ENCODE measurements around the gene NNT. TPM values are rescaled to one million over a fixed set of nuclear protein-coding genes. Genes with fewer than 3 reads are reported as not detected.
"Not testable (repeated sequence)": the region's sequence is repeated elsewhere in the genome, so short reads cannot be mapped to it uniquely, and the experiment has no call there.

NNT gene
- total and polyA plus RNA-seq, 3 donors from 2014 or later, result 25.4 to 55.0 (median 32.1) TPM

DNA sequence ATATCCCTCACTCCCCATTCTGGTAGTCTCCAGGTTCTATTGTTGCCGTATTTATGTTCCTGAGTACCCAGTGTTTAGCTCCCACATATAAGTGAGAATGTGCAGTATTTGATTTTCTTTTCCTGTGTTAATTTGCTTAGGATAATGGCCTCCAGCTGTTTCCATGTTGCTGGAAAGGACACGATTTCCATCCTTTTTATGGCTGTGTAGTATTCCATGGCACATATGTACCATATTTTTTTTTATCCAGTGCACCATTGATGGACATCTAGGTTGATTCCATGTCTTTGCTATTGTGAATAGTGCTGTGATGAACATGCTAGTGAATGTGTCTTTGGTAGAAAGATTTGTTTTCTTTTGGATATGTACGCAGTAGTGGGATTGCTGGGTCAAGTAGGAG is 98.2 kb downstream of the NNT start:
- TF ChIP-seq, protein P1, sequence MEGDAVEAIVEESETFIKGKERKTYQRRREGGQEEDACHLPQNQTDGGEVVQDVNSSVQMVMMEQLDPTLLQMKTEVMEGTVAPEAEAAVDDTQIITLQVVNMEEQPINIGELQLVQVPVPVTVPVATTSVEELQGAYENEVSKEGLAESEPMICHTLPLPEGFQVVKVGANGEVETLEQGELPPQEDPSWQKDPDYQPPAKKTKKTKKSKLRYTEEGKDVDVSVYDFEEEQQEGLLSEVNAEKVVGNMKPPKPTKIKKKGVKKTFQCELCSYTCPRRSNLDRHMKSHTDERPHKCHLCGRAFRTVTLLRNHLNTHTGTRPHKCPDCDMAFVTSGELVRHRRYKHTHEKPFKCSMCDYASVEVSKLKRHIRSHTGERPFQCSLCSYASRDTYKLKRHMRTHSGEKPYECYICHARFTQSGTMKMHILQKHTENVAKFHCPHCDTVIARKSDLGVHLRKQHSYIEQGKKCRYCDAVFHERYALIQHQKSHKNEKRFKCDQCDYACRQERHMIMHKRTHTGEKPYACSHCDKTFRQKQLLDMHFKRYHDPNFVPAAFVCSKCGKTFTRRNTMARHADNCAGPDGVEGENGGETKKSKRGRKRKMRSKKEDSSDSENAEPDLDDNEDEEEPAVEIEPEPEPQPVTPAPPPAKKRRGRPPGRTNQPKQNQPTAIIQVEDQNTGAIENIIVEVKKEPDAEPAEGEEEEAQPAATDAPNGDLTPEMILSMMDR (IDR thresholded peaks at IDR 0.05), result no peak
- TF ChIP-seq POLR2A (IDR thresholded peaks at IDR 0.05), result no peak
- H3K36me3 ChIP-seq (ENCODE audit: low read depth, missing control alignments), result no peaks in the 10 kb centered on the region
- no peak overlapping the region for H3K4me3 ChIP-seq
- intact Hi-C loops (cut with DNase I; ENCODE audit: low total_unique reads), result no loop called here
- H3K4me1 ChIP-seq, result no peaks in the 10 kb centered on the region
- DNase-seq, result no peak
- H3K27me3 ChIP-seq, result no peaks in the 10 kb centered on the region
- no peaks in the 10 kb centered on the region for H3K9me3 ChIP-seq
- 90 to 98% methylated on average over 3 of the region's 3 CpGs for whole genome bisulfite sequencing, 2 donors
- no peak overlapping the region for H3K27ac ChIP-seq

DNA sequence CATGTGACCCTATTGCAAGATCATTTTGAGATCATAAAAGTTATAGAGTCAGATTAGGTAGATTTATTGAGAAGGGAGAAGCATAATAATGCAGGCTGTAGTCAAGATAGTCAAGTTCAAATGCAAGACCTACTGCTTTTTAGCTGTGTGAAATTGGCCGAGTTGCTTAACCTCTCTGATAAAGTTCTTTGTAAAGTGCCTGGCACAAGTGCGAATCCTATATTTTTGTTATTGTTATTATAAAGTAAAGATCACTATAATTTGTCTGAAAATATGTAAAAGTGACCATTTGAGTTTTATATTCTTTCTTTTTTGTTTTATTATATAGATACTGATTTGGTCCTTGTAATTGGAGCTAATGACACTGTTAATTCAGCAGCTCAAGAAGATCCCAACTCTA is 99.3 kb downstream of the NNT start:
- Histone ChIP-seq H3K27me3 (no peaks in the 10 kb centered on the region), H3K27ac (peak overlapping the region in 1 of 2 donors; percentile 8), H3K9me3 (no peaks in the 10 kb centered on the region), H3K4me3 (no peak overlapping the region), H3K4me1 (no peaks in the 10 kb centered on the region), H3K36me3 (ENCODE audit: low read depth, missing control alignments) (no peaks in the 10 kb centered on the region)
- TF ChIP-seq, protein P1 (IDR thresholded peaks at IDR 0.05), result no peak
- TF ChIP-seq POLR2A (IDR thresholded peaks at IDR 0.05), result no peak
- intact Hi-C loops (cut with DNase I; ENCODE audit: low total_unique reads), result no loop called here
- DNase-seq, result no peak
- 94 to 100% methylated on average over 2 of the region's 2 CpGs for WGBS, 2 donors

DNA sequence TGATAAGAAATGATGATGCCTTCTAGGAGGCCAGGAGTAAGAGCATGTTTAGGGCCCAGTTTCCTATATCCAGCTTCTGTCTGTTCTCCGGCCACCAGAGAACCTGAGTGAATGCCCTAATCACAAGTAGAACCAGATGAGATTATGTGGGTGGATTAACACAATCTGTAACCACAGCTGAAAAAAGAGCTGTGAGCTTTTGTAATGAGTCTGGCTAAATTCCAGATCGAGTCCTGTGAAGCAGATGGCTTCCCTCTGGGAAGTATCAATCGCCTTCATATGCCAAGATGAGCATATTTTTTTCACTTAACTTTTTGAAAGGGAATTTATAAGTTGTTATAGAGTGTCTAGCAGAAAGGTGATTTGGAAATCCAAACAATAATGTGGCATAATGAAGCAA is 99.8 kb downstream of the NNT start:
- no peak overlapping the region for H3K4me3 ChIP-seq
- no peaks in the 10 kb centered on the region for H3K27me3 ChIP-seq
- H3K27ac ChIP-seq, result peak overlapping the region in 1 of 2 donors; percentile 8
- H3K36me3 ChIP-seq (ENCODE audit: low read depth, missing control alignments), result no peaks in the 10 kb centered on the region
- WGBS, 2 donors, result 52 to 59% methylated on average over 3 of the region's 3 CpGs
- no peaks in the 10 kb centered on the region for H3K9me3 ChIP-seq
- DNase-seq, result no peak
- no peaks in the 10 kb centered on the region for H3K4me1 ChIP-seq
- intact Hi-C loops (cut with DNase I; ENCODE audit: low total_unique reads), result no loop called here
- no peak for TF ChIP-seq POLR2A (IDR thresholded peaks at IDR 0.05)
- TF ChIP-seq, protein P1 (IDR thresholded peaks at IDR 0.05), result no peak

DNA sequence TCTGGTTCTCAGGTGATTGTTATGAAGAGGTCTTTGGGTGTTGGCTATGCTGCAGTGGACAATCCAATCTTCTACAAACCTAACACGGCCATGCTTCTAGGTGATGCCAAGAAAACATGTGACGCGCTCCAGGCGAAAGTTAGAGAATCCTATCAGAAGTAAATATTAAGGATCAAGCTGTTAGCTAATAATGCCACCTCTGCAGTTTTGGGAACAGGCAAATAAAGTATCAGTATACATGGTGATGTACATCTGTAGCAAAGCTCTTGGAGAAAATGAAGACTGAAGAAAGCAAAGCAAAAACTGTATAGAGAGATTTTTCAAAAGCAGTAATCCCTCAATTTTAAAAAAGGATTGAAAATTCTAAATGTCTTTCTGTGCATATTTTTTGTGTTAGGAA is 101.3 kb downstream of the NNT start:
- no peaks in the 10 kb centered on the region for H3K36me3 ChIP-seq (ENCODE audit: low read depth, missing control alignments)
- no peak overlapping the region for H3K27ac ChIP-seq
- intact Hi-C loops (cut with DNase I; ENCODE audit: low total_unique reads), result no loop called here
- H3K9me3 ChIP-seq, result no peaks in the 10 kb centered on the region
- no peak for DNase-seq
- H3K27me3 ChIP-seq, result no peaks in the 10 kb centered on the region
- no peak overlapping the region for H3K4me3 ChIP-seq
- 93 to 94% methylated on average over 4 of the region's 4 CpGs for WGBS, 2 donors
- H3K4me1 ChIP-seq, result no peaks in the 10 kb centered on the region
- TF ChIP-seq, protein P1 (IDR thresholded peaks at IDR 0.05), result no peak
- no peak for TF ChIP-seq POLR2A (IDR thresholded peaks at IDR 0.05)

DNA sequence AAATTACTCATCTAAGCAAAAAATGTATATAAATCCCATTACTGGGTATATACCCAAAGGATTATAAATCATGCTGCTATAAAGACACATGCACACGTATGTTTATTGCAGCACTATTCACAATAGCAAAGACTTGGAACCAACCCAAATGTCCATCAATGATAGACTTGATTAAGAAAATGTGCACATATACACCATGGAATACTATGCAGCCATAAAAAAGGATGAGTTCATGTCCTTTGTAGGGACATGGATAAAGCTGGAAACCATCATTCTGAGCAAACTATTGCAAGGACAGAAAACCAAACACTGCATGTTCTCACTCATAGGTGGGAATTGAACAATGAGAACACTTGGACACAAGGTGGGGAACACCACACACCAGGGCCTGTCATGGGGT is 103.6 kb downstream of the NNT start:
- intact Hi-C loops (cut with DNase I; ENCODE audit: low total_unique reads); H3K27me3 ChIP-seq; H3K4me1 ChIP-seq; H3K4me3 ChIP-seq; H3K36me3 ChIP-seq (ENCODE audit: low read depth, missing control alignments); DNase-seq; H3K9me3 ChIP-seq; H3K27ac ChIP-seq: not testable (repeated sequence)
- WGBS, 2 donors, result 93 to 100% methylated on average over 1 of the region's 1 CpG
